HG03439 (cell line): ENCODE results near the gene RAB10.
"Not testable (repeated sequence)": the region's sequence is repeated elsewhere in the genome, so short reads cannot be mapped to it uniquely, and the experiment has no call there.

ENCODE experiments used
- ATAC-seq: cut with Tn5 transposase; IDR thresholded peaks from one replicate; pipeline ENCODE4 v1.9.1; 2021; ENCODE audit warnings: mild to moderate bottlenecking, moderate library complexity; ENCODE audit not compliant: unreplicated experiment

RAB10 gene

DNA sequence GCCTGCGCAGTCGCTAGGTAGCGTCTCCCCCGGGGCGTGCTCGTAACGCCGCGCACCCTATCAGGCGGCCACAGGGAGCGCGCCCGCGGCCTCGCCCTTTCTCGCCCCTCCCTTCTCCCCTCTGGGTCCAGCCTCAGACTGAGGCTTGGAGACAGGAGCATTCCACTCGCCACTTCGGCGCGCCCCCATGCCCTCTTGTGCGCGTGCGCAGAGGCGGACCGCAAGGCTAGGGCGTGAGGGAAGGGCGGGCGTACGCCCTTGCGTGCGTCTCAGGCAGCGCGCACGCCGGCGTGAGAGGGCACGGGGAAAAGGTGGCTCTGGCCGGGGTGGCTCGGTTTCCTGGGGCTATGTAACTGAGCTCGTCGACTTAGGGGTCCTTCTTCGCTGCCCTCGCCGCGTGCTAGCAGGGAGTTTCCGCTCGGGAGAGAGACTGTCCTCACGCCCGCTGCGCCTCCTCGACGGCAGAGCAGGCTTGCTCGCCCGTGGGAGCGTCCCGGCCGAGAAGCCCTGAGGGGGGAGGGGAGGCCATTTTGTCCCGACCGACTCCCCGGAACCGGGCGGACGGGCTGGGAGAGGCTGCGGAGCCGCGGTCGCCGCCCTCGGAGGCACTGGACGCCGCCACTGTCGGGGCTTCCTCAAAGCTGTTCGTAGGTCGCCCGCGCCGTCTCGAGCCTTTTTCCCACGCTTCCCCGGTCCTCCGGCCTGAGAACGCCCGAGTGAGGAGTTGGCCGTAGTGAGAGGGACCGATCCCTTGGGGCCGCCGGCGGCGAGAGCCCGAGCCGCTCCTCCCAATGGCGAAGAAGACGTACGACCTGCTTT is at the start of gene RAB10:
RAB10 (plus strand) TSS at position 267 of the 819 bp plus-strand sequence; CDS start at position 792, 525 bp downstream.
- peak; percentile 87 for ATAC-seq

DNA sequence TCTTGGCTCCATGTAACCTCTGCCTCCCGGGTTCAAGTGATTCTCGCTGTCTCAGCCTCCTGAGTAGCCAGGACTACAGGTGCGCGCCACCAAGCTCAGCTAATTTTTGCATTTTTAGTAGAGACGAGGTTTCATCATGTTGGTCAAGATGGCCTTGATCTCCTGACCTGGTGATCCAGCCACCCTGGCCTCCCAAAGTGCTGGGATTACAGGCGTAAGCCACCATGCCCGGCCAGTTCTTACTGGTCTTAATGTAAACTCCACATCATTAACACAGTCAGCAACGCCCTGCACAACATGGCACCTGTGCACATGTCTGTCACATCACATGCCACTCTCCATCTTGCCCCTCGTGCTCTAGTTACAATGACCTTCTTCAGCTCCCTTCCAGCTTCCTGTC is 45.8 kb upstream of the RAB10 start:
- no peak for ATAC-seq

DNA sequence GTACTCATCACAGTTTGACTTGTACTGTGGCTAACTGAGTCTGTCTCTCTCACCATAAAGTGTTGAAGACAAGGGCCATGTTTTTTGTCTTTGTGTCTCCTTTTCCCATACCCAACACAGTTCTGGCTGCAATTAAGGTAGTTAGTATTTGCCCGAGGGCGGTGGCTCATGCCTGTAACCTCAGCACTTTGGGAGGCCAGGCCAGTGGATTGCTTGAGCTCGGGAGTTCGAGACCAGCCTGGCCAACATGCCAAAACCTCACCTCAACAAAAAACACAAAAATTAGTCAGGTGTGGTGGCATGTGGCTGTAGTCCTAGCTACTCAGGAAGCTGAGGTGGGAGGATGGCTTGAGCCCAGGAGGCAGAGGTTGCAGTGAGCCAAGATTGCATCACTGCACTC is 44.7 kb upstream of the RAB10 start:
- no peak for ATAC-seq

DNA sequence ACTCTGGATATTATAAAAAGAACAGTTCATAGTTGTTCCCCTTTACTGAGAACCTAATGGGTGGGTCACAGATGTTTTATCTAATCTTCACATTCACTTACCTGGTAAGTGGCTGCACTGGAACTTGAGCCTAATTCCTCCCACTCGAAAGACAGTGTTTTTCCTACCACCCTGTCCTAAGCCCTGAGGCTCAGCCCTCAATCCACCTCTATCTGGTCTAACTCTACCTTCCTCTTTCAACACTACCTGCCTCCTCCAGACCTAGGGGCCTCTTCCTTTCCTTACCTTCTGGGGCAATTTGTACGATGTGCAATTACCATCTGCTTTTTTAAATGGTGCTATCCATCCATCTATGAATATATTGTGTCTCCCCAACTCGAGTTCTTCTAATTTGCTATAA is 41.9 kb upstream of the RAB10 start:
- no peak for ATAC-seq

DNA sequence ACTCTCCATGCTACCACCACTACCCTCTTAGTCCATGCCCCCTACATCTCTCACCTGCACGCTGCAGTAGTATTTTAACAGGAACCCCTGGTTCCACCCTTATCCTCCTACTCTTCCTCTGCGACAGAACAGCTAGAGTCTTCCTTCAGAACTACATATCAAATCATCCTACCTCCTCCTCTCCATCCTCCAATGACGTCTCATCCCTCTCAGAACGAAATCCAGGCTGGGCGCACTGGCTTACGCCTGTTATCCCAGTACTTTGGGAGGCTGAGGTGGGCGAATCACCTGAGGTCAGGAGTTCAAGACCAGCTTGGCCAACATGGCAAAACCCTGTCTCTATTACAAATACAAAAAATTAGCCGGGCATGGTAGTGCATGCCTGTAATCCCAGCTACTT is 41.3 kb upstream of the RAB10 start:
- ATAC-seq = no peak

DNA sequence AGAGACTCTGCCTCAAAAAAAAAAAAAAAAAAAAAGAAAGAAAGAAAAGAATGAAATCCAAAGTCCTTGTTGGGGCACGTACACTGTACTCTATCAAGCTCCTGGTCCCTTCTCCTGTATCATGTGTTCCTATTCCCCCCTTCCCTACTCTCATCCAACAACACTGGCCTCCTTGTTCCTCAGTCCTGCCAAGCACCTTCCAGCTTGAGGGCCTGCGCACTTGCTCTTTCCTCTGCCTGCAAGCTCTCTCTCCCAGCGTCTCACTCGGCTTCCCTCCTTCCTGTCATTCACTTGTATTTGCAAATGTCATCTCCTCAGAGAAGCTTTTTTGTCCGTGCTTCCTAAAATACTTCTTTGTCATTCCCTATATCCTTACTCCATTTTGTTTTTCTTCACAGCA is 40.8 kb upstream of the RAB10 start:
- no peak for ATAC-seq

DNA sequence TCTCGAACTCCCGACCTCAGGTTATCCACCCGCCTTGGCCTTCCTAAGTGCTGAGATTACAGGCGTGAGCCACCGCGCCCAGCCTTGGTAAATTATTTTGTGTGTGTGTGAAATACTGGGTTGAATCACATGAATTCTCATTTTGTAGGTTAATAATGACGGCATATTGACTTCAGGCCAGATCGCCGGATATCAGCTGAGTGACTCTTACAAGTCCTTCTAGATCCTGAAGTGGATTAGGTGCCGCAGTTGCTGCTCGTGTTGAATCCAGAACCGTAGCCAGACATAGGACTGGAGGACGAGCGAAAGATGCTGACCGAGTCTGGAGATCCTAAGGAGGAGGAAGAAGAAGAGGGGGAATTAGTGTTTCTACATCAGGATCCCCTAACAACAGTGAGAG is 39.4 kb upstream of the RAB10 start:
- ATAC-seq = no peak

DNA sequence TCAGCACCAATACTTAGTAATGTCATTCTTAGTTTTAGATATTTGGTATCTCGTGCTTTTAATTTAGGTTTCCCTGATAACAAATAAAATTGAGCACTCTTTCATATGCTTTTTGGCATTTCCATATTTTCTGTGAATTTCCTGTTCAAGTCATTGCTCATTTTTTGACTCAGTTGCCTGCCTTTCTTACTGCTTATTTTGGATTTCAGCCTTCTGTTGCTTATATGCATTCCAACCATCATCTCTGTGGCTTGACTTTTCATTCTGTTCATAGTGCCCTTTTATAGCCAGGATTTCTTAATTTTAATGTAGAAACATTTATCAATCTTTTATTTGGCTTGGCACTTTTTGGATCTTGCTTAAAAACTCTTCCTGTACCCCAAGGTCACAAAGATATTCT is 37.0 kb upstream of the RAB10 start:
- ATAC-seq = no peak

DNA sequence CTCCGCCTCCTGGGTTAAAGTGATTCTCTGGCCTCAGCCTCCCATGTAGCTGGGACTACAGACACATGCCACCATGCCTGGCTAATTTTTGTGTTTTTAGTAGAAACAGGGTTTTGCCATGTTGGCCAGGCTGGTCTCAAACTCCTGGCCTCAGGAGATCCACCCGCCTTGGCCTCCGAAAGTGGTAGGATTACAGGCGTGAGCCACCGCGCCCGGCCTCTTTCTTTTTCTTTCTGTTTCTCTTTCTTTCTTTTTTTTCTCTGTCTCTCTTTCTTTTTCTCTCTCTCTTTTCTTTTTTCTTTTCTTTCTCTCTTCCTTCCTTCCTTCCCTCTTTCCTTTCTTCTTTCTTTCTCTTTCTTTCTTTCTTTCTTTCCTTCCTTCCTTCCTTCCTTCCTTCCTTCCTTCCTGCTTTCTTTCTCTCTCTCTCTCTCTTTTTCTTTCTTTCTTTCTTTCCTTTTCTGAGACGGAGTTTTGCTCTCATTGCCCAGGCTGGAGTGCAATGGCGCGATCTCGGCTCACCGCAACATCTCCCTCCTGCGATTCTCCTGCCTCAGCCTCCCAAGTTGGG is 35.0 kb upstream of the RAB10 start:
- ATAC-seq = not testable (repeated sequence)

DNA sequence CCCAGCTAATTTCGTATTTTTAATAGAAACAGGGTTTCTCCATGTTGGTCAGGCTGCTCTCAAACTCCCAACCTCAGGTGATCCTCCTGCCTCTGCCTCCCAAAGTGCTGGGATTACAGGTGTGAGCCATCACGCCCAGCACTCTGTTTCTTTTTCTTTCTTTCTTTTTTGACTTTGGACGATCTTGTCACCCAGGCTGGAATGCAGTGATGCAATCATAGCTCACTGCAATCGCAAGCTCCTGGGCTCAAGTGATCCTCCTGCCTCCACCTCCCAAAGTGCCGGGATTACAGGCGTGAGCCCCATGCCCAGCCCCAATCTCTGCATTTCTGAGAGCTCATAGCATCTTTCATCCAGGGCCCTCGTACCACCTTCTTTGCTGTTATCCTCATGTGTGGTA is 34.5 kb upstream of the RAB10 start:
- not testable (repeated sequence) for ATAC-seq

DNA sequence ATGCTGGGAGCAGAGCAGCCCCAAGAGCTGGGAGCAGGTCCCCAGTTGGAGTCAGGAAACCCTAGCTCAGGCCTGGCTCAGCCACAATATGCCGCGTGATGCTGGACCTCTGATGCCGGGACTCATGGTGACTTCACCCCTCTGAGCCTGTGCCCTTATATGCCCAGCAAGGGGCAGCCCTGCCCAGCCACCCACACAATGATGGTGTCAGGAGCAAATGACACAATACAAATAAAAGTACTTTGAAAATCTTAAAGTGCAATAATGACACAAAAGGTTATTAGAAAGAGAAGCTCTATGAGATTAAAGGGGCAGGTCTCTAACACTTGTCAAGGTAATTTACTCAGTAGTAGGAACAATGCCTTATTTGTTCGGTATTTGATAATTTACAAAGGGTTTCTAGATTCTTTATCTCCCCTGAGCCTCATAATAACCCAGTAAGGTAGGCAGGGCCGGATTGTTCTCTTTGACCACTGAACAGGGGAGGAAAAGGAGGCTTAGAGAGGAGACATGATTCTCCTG is 33.3 kb upstream of the RAB10 start:
- no peak for ATAC-seq

DNA sequence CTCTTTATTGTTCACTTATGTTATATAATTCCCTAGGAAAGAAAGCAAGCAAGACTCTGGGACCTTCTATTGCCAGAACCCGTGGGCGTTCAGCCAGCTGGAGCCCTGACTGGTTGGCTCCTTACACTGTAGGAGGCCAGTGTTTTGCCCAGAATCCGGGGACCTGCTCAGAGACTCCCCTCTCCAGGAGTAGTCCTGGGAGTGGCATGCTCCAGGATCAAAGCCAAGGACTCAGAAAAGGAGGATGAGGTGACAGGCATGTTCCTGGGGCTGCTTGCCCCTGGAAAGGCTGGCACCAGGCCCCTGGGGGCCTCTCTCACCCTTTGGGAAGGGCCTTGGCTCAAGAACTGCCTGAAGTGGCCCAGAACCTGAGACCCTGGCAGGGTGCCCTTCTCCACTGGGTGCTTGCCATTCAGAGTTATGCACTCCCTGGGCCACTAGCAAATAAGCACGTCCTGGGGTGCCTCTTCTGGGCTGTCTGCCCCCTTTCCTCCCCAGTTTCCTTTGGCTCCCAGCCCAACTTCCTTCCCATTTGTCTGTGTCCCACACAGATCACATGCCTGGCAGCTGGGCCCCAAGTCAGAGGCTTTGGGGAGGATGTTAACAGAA is 32.0 kb upstream of the RAB10 start:
- no peak for ATAC-seq

DNA sequence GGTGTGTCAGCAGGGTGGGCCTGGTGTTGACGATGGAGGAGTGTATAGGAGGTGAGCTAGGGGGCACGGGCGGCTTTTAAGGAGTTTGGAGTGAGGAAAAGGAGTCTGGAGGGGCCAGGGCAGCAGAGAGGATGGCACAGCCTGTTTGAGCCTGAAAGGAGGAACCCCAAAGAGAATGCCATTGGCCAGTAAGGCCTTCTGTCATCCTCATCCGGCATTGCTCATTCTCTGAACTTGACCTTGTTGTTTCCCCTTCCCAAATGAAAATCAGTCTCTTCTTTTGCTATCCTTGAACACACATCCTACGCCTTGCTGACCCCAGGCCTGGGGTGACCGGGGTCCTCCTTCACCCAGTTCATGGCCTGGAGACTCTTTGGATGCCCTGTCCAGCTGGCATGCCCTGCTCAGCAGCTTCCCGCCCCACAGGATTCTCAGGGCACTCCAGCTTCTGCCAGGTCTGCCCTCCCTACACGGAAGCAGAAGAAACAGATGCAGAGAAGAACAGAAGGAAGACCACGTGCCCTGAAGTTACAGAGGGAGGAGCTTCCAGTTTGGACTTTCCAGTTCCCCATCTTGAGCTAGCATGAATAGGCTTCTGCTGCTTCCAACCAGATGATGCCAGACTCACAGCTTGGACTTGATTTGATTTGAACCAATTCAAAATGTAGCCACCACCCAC is 31.1 kb upstream of the RAB10 start:
- ATAC-seq = no peak

DNA sequence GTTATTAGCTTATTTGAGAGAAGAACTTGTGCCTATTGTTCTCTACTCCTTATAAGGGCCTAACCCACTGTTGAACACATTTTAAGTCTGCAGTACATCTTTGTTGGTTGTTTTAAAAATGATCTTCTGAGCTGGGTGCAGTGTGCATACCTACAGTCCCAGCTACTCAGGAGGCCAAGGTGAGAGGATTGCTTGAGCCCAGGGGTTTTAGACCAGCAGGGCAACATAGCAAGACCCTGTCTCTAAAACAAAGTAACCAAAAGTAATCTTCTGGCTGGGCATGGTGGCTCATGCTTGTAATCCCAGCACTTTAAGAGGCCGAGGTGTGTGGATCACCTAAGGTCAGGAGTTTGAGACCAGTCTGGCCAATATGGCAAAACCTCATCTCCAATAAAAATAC is 25.8 kb upstream of the RAB10 start:
- ATAC-seq = no peak

DNA sequence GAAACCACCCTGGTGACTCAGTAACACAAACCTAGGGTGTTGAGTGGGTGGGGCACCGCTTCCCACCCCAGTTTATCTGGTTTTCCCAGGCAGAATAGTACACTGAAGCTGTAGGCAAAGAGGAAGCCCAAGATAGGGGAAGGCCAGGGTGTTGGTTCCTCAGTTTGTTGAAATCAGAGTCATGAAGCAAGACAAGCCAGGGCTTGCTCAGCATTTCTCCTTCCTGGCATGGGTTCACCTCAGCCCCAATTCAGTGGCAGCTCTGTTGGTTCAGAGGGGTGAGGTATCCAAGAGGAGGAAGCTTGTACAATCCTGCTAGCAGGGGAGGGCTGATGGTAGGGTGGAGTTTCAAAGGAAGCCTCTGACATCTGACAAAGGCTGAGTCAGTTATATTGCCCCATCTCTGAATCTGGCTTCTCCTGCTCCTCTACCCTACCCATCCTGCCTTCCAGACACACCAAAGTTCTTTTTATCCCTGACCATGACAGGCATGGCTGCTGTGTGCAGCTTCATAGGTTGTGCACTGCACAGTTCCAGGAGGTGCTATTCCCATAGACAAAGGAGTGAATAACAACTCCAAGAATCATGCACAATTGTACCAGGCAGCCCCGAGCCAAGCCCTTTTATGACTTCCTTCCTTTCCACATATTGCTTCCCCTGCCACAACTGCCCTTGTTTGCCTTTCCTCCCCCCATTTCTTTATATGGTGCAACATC is 24.9 kb upstream of the RAB10 start:
- no peak for ATAC-seq

DNA sequence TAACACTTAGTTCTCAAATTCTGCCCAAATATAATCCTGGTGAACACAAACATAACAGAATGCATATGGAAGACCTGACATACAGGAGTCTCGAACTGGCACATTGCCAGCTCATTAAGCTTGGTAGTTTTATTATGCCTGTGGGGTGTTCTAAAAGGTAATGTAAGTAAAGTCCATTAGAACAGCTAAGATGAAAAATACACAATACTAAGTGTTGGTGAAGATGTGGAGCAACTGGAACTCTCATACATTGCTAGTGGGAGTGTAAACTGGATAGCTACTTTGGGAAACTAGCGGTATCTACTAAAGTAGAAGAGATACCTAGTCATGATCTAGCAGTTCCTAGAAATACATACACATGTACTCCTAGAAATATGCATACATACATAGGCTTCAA is 24.3 kb upstream of the RAB10 start:
- ATAC-seq = no peak

DNA sequence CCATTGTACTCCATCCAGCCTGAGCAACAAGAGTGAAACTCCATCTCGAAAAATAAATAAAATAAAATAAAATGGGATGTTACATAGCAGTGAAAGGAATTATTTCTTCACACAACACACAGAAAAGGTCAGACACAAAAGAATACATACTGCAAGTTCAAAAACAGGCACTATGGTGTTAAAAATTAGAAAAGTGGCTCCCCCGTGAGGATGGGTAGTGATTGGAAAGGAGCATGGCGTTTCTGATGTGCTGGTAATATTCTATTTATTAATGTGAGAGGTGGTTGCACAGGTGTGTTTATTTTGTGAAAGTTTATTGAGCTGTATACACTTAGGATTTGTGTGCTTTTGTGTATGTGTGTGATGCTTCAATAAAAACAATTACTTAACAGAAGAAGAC is 22.9 kb upstream of the RAB10 start:
- ATAC-seq = no peak

DNA sequence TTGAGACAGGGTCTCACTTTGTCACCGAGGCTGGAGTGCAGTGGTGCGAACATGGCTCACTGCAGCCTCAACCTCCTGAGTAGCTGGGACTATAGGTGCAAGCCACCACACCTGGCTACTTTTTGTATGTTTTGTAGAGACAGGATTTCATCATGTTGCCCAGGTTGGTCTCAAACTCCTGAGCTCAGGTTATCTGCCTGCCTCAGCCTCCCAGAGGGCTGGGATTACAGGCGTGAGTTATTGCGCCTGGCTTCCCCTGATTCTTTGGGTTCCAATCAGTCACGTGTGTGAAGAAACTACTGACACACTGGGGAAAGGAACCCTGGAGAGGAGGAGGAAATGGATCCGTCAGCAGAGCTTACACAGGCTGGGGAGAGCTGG is 22.3 kb upstream of the RAB10 start:
- ATAC-seq = no peak

DNA sequence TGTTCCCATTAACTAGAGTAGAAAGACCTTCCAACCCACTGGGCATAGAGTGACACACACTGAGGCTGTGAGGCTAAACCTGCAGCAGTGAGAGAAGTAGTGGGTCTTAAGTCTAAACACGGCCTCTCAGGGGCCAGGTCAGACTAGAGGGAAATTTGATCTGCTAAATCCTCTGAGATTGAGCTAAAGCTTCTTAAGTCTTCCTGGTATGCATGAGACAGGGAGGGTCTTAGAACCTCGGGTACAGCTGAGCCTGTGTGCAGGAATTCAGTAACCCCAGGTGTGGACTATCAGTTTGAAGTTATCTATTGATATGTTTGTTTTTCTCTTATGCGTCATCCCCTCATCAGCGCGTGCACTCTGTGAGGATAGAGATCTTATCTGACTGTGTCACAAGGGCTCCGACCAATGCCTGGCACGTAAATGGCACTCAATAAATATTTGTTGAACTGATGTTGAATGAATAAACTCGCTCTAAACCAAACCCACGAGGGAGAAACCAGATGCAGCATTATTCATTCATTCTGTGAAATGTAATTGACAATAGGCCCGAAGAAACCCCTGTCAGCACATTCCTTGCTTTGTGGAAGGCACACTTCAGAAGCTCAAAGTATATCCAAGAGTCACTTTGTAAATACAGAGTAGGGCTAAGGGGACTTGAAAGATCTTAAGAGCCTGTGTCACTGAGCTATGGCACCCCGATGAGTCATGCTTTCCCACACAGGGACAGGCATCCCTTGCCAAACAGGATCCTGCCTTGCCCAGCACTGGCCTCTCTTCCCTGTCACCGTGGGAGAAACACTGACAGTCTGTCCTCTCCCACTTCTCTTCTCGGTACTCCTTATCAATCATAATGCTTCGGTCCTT is 21.7 kb upstream of the RAB10 start:
- no peak for ATAC-seq

DNA sequence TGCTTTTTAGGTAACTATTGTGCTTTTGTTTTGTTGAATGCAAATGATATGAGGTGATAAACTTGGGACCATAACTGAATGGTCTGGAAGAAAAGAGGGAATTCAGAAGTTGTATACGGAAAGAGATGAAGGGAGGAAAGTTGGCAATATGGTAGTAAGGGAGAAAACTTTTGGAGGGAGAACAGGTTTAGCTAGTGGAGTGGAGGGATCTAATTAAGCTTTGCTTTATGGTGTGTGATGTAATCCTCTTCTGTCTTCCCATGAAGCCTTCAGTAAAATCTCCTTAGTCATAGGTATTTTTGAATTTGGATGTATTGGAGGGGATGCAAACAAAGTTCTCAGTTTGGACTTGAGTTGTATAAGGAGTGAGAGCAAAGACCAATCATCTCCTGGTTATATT is 20.2 kb upstream of the RAB10 start:
- no peak for ATAC-seq
